Ovary (tissue), 9 donors: ENCODE measurements around the gene SLCO3A1. TPM values are rescaled to one million over a fixed set of nuclear protein-coding genes. Genes with fewer than 3 reads are reported as not detected.

Experiments used
- DNase-seq, 5 donors: peaks; one replicate each; pipeline ENCODE4 v3.0.0-alpha.2; 2019 to 2020
- H3K27ac ChIP-seq, 2 donors: fragments of 200-600 bp; one replicate each; pipeline versions ENCODE4 v1.5.1 to v1.8.0; 2019 to 2022
- H3K27me3 ChIP-seq: fragments of 200-600 bp; one replicate; pipeline ENCODE4 v1.8.0; 2022
- H3K36me3 ChIP-seq: fragments of 200-600 bp; sonication (generic); one replicate; pipeline ENCODE4 v1.5.1; 2019
- H3K4me1 ChIP-seq: one replicate; pipeline ENCODE4 v1.8.1; 2013; ENCODE audit warnings: mild to moderate bottlenecking, moderate library complexity; ENCODE audit not compliant: insufficient read depth
- H3K4me3 ChIP-seq: fragments of 200-600 bp; sonication (generic); one replicate; pipeline ENCODE4 v1.5.1; 2017
- H3K9me3 ChIP-seq, 2 donors: fragments of 200-600 bp in 1 of 2; sonication (generic) in 1 of 2; one replicate each; pipeline versions ENCODE4 v1.5.1 to v1.8.1; 2013 to 2019; ENCODE audit warnings: mild to moderate bottlenecking in 1 of 2, moderate library complexity in 1 of 2
- CTCF ChIP-seq, 3 donors: fragments of 450-650 bp in 2 of 3; fragments of 200-600 bp in 1 of 3; IDR thresholded peaks; one replicate each; pipeline versions ENCODE4 v1.5.1 to v1.8.0; 2016 to 2022; ENCODE audit warnings: antibody characterized with exemption in 3 of 3, mild to moderate bottlenecking in 1 of 3
- EP300 ChIP-seq: sonication (generic); formaldehyde crosslinking; IDR thresholded peaks from one replicate; pipeline ENCODE4 v1.6.1; 2017; ENCODE audit warnings: antibody characterized with exemption
- POLR2A ChIP-seq: fragments of 450-650 bp; IDR thresholded peaks from one replicate; pipeline ENCODE4 v1.6.1; 2017; ENCODE audit warnings: antibody characterized with exemption, mild to moderate bottlenecking, moderate library complexity
- WGBS, 3 donors: extraction: QIAGEN DNeasy Blood & Tissue Kit in 1 of 3; methylation state at CpG; one replicate each; pipeline versions ENCODE4 v1.1.5 to v1.1.7; 2013 to 2017; 5-methylcytosine and 5-hydroxymethylcytosine counted together
- intact Hi-C, 4 donors: fragments of 100-400 bp; cut with DNase I; formaldehyde crosslinking; loops; one replicate each; pipeline versions ENCODE4 v1.11.0 to v1.15.1; 2022 to 2023
- polyA plus RNA-seq, 2 donors: library from polyadenylated mRNA; stranded (reverse); fragments of 200-250 nt in 1 of 2; fragments of 350-450 nt in 1 of 2; fragmentation: Illumina TruSeq in 1 of 2; extraction: RNeasy Lipid Tissue Mini Kit (QIAGEN cat#74804) in 1 of 2; gene quantifications; one replicate each; pipeline ENCODE4 v1.2.3, GENCODE V29; 2013 to 2014
- total RNA-seq, 7 donors: library from RNA; depleted of rRNA in 2 of 7; stranded (reverse); fragments of >200 nt in 2 of 7; fragmentation: NEBNext Ultra II Directional in 3 of 7; extraction: Animal tissue kit (Norgen Biotek cat#: 25700) in 3 of 7; gene quantifications; one replicate each; pipeline versions ENCODE4 v1.1.0 to v1.2.4, GENCODE V29; 2016 to 2023
- donor health status: DM: no; HTN: no; CAD: no; lungs with moderate emphysema.
- donor health status: DM: no; HTN: no; CAD: no.
- donor health status: Bipolar disorder and iron deficiency.
- donor health status: DM: yes; HTN: yes; CAD: no.
- donor health status: DM: no; HTN: no; CAD: no.
- donor health status: DM: yes; HTN: yes; CAD: no.

SLCO3A1 gene
- total and polyA plus RNA-seq, 9 donors = 5.0 to 20.0 (median 12.5) TPM

GRCh38 chr15:91941871-91942658 is 88.6 kb downstream of the SLCO3A1 start:
- intact Hi-C loops = loop anchor here in 1 of 4 donors (10.0 kb wide), 1 partner anchor 87 kb away; the partner anchor contains the start of gene SLCO3A1
- Histone ChIP-seq H3K4me1 (peaks cover 25% of the 10 kb centered on the region), H3K36me3 (no peaks in the 10 kb centered on the region), H3K9me3 (no peaks in the 10 kb centered on the region), H3K27ac (peak overlapping the region in 1 of 2 donors; percentile 42), H3K4me3 (no peak overlapping the region), H3K27me3 (no peaks in the 10 kb centered on the region)
- no peak for TF ChIP-seq POLR2A
- TF ChIP-seq CTCF (IDR thresholded peaks at IDR 0.05) = no peak
- TF ChIP-seq EP300 = no peak
- 67 to 74% (median 70%) methylated on average over 9 of the region's 9 CpGs for WGBS, 3 donors
- no peak for DNase-seq

GRCh38 chr15:91942720-91943394 is 89.3 kb downstream of the SLCO3A1 start:
- 20 to 23% (median 21%) methylated on average over 9 of the region's 9 CpGs for WGBS, 3 donors
- intact Hi-C loops = loop anchor here in 1 of 4 donors (10.0 kb wide), 1 partner anchor 88 kb away; the partner anchor contains the start of gene SLCO3A1
- H3K4me1 ChIP-seq = peaks cover 26% of the 10 kb centered on the region

GRCh38 chr15:91944331-91944730 is 90.8 kb downstream of the SLCO3A1 start:
- intact Hi-C loops = loop anchor here in 1 of 4 donors (10.0 kb wide), 1 partner anchor 90 kb away; the partner anchor contains the start of gene SLCO3A1
- Histone ChIP-seq H3K4me3 (no peak overlapping the region), H3K27ac (no peak overlapping the region), H3K9me3 (no peaks in the 10 kb centered on the region), H3K4me1 (peaks cover 33% of the 10 kb centered on the region), H3K27me3 (no peaks in the 10 kb centered on the region), H3K36me3 (no peaks in the 10 kb centered on the region)
- no peak for TF ChIP-seq EP300
- DNase-seq = no peak
- 59 to 72% (median 63%) methylated on average over 6 of the region's 6 CpGs for WGBS, 3 donors

More at GRCh38 chr15:91942720-91943394, 89.3 kb downstream of the SLCO3A1 start:
- Histone ChIP-seq H3K27ac (peak overlapping the region in 1 of 2 donors; percentile 42), H3K27me3 (no peaks in the 10 kb centered on the region), H3K9me3 (no peaks in the 10 kb centered on the region), H3K36me3 (no peaks in the 10 kb centered on the region), H3K4me3 (no peak overlapping the region)
- peak; percentile 75 to 92 (median 78) for DNase-seq
- TF ChIP-seq EP300 (no peak), CTCF (IDR thresholded peaks at IDR 0.05) (no peak), POLR2A (no peak)

- no peak for DNase-seq
- H3K27ac ChIP-seq = no peak overlapping the region
- H3K27me3 ChIP-seq = no peaks in the 10 kb centered on the region
- H3K4me3 ChIP-seq = no peak overlapping the region
- no peaks in the 10 kb centered on the region for H3K36me3 ChIP-seq
- no peaks in the 10 kb centered on the region for H3K9me3 ChIP-seq
- intact Hi-C loops = loop anchor here in 1 of 4 donors (10.0 kb wide), 1 partner anchor 91 kb away; the partner anchor contains the start of gene SLCO3A1
- TF ChIP-seq CTCF (IDR thresholded peaks at IDR 0.05) (no peak), EP300 (no peak), POLR2A (no peak)
- 83 to 87% (median 84%) methylated on average over 6 of the region's 6 CpGs for WGBS, 3 donors
- H3K4me1 ChIP-seq = peaks cover 28% of the 10 kb centered on the region
Measured at GRCh38 chr15:91945385-91945784, 91.9 kb downstream of the SLCO3A1 start.
